ENCODE results near the gene SWI5. TPM values are rescaled to one million over a fixed set of nuclear protein-coding genes. Genes with fewer than 3 reads are reported as not detected.

SWI5 gene
- total and polyA plus RNA-seq, 9 of the 15 experiments (the other 6 are each of a cell fraction or from before 2014, with no cell fraction given) = 62.8 to 133 (median 95.9) TPM

DNA sequence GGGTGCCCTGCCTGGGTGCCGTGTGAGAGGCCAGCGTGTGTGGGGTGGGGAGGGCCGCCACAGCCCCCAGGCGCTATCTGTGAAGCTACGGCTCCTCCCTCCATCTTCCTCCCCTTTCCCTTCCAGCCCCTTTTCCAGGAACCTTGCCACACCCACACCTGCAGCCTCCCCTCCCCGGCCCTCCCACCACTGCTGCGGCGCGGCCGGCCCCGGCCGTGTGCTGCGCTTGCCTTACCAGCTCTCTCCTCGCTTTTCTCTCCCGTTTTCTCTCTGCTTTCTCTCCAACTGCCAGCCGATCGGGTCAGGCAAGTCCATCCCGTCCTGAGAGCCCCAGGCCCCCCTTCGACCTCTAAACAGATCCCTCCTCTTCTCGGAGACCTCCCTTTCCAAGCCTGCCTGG, 21.7 kb upstream of the SWI5 start:
- peaks cover 5% of the 10 kb centered on the region; the same call in 1 of the 2 replicates for H4K20me1 ChIP-seq (replicated peaks; ENCODE audit: control insufficient read depth, insufficient read depth, low read length)
- peaks cover 29% of the 10 kb centered on the region; the same call in 2 of the 3 replicates for H3K79me2 ChIP-seq (ENCODE audit: control insufficient read depth, insufficient read depth, low read length)
- no TSS peak for BruUV-seq (replicated peaks)
- intact Hi-C loops (cut with micrococcal nuclease) = no loop called here
- ChIA-PET POLR2A (interaction anchor here (0.5 to 4.1 kb wide), 14 partner anchors 8 to 1438 kb away, joined by 3 to 37 read pairs (median 4); partner anchors contain the start of genes GOLGA2 and SWI5), CTCF (ENCODE audit: low intra/inter-chr PET ratio) (interaction anchor here (0.7 kb wide), 1 partner anchor 9 kb away, joined by 4 read pairs; no protein-coding TSS in a partner anchor)
- peak overlapping the region; percentile 56 for H3K4me2 ChIP-seq (ENCODE audit: insufficient read depth, low read length)
- in situ Hi-C loops (cut with MboI) = no loop called here
- H3K36me3 ChIP-seq (ENCODE audit: control insufficient read depth, insufficient read depth, low read length) = peaks cover 54% of the 10 kb centered on the region; the same call in 2 of the 3 replicates
- H3K9me3 ChIP-seq (replicated peaks; ENCODE audit: control insufficient read depth, insufficient read depth, low read depth, low read length) = no peaks in the 10 kb centered on the region
- DNase-seq (ENCODE audit: extremely low read depth in 1 of 4, low spot score in 3 of 4) (peak; percentile 86 to 95 (median 90)), ATAC-seq (peak; percentile 51), FAIRE-seq (peak; percentile 69)
- 3% methylated on average over 20 of the region's 20 CpGs for WGBS (ENCODE audit: insufficient coverage, low coverage, missing lambda C conversion rate)
- peak overlapping the region; percentile 50 for H3K27ac ChIP-seq (ENCODE audit: extremely low read depth, low read depth, low read length)
- H3K9ac ChIP-seq (ENCODE audit: insufficient read depth in 1 of 2, low read depth in 2 of 2, low read length in 2 of 2) = peak overlapping the region; percentile 54 to 96
- H3K27me3 ChIP-seq (ENCODE audit: control insufficient read depth in 2 of 2, insufficient read depth in 2 of 2, low read length in 2 of 2) = no peaks in the 10 kb centered on the region
- peak overlapping the region; percentile 52 for H2AFZ ChIP-seq (ENCODE audit: low read depth, low read length)
- H3K4me1 ChIP-seq (replicated peaks in 1 of 2; ENCODE audit: control insufficient read depth in 2 of 2, insufficient read depth in 2 of 2, low read length in 2 of 2) = peaks cover 51 to 77% of the 10 kb centered on the region in 2 experiments
- no peaks in the 10 kb centered on the region for H3K9me1 ChIP-seq (ENCODE audit: control insufficient read depth, insufficient read depth, low read length)
- H3K4me3 ChIP-seq = peak overlapping the region; percentile 10; the same call in 1 of the 2 replicates
- TF ChIP-seq STAT5A (IDR thresholded peaks at IDR 0.05; ENCODE audit: borderline replicate concordance, low read length) (peak; percentile 74; the same call in 1 of the 2 replicates), CTBP1 (IDR thresholded peaks at IDR 0.05; ENCODE audit: borderline replicate concordance) (no peak), HDAC2 (IDR thresholded peaks at IDR 0.05) (0 out of 2 replicates have a peak, but pooled peaks have one; percentile 31), CREB1 (IDR thresholded peaks at IDR 0.05) (peak; percentile 9; the same call in 1 of the 2 replicates), CREB1 (CRISPR knock-in tag; IDR thresholded peaks at IDR 0.05) (no peak), ARID2 (IDR thresholded peaks at IDR 0.05) (0 out of 2 replicates have a peak, but pooled peaks have one; percentile 21), SIN3A (IDR thresholded peaks at IDR 0.05; ENCODE audit: borderline replicate concordance in 2 of 2, control insufficient read depth in 1 of 2, low read depth in 2 of 2, low read length in 2 of 2) (peak in 1 of 2 experiments; percentile 30; a peak in 1 of 4 replicates), CXXC5 (CRISPR knock-in tag; IDR thresholded peaks at IDR 0.05) (peak; percentile 78), TRIM24 (IDR thresholded peaks at IDR 0.05) (0 out of 4 replicates have a peak, but pooled peaks of 1 of the 2 experiments have one; percentile 21), PRDM10 (IDR thresholded peaks at IDR 0.05; ENCODE audit: partially characterized antibody) (no peak), FOXP1 (CRISPR knock-in tag; IDR thresholded peaks at IDR 0.05) (no peak), TBP (optimal IDR thresholded peaks at IDR 0.05; ENCODE audit: low read depth, low read length) (peak; percentile 22), ZBTB2 (IDR thresholded peaks at IDR 0.05) (peak; percentile 70; the same call in 1 of the 2 replicates)
- TF ChIP-seq, protein P1, sequence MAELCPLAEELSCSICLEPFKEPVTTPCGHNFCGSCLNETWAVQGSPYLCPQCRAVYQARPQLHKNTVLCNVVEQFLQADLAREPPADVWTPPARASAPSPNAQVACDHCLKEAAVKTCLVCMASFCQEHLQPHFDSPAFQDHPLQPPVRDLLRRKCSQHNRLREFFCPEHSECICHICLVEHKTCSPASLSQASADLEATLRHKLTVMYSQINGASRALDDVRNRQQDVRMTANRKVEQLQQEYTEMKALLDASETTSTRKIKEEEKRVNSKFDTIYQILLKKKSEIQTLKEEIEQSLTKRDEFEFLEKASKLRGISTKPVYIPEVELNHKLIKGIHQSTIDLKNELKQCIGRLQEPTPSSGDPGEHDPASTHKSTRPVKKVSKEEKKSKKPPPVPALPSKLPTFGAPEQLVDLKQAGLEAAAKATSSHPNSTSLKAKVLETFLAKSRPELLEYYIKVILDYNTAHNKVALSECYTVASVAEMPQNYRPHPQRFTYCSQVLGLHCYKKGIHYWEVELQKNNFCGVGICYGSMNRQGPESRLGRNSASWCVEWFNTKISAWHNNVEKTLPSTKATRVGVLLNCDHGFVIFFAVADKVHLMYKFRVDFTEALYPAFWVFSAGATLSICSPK (IDR thresholded peaks at IDR 0.05; ENCODE audit: borderline replicate concordance) = 0 out of 2 replicates have a peak, but pooled peaks have one; percentile 15
